HG03095 (cell line): ENCODE measurements around the gene PKNOX1.
"Not testable (repeated sequence)": the region's sequence is repeated elsewhere in the genome, so short reads cannot be mapped to it uniquely, and the experiment has no call there.

Experiments used
- ATAC-seq: cut with Tn5 transposase; IDR thresholded peaks from one replicate; pipeline ENCODE4 v1.9.1; 2021; ENCODE audit warnings: moderate library complexity; ENCODE audit not compliant: unreplicated experiment

The PKNOX1 gene

DNA sequence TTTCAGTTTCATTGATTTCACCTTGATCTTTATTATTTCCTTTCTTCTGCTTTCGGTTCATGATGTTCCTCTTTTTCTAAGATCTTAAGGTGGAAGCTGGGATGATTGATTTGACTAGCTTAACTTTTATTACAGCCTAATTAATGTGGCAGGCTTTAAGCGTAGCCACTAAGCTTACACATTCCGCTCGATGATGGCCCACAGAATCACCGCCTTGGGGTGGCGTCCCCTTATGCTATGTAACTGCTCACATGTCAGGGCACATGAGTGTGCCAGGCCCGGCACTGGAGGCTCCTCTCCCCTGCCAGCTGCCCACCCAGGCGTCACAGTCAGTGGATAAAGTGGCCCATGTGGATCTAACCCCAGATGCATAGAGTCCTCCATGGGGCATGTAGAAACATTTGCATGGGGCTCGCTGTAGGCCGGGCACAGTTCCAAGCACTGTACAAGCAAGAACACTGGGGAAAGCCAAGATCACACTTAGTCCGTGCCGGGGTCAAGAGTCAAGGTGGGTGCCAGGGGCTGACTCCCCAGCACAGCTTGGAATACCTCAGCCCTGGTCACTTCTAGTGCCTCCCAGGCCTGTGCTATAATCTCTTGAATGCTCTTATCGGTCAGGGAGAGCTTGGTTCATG lies 41.7 kb downstream of the PKNOX1 start:
- no peak for ATAC-seq

GRCh38 chr21:43016728-43017127 lies 42.4 kb downstream of the PKNOX1 start:
- ATAC-seq, result no peak

DNA sequence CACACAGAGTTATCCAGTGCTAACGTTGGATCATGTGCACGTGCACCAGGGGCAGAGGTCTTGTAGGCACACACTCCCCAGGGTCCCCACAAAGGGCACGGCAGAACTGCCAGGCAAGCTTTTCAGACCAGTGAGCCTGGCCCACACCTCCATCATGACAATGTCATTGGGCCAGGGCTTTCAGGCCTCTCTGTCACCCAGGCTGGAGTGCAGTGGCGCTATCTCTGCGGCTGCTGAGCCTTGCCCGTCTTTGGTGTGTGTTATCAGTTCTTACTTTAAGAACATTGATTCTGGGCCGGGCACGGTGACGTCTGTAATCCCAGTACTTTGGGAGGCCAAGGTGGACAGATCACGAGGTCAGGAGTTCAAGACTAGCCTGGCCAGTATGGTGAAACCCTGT lies 44.2 kb downstream of the PKNOX1 start:
- no peak for ATAC-seq

DNA sequence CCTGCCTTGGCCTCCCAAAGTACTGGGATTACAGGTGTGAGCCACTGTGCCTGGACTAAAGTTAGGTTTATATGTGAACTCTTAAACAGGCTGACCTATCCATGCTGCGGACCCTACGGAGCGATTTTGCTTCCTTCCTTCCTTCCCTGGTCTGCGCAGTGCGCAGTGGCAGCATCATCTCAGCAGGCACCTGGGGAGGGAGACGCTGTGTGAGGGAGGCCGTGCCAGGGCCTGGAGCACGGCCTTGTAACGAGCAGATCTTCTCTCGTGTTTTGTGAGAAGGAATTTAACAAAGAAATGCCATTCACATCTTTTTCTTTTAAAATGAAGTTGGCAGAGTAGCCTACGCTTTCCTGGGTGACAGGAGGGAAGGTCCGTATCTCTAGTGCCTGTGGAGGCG lies 45.8 kb downstream of the PKNOX1 start:
- ATAC-seq, result no peak

GRCh38 chr21:43020771-43021170 lies 46.4 kb downstream of the PKNOX1 start:
- ATAC-seq, result no peak

DNA sequence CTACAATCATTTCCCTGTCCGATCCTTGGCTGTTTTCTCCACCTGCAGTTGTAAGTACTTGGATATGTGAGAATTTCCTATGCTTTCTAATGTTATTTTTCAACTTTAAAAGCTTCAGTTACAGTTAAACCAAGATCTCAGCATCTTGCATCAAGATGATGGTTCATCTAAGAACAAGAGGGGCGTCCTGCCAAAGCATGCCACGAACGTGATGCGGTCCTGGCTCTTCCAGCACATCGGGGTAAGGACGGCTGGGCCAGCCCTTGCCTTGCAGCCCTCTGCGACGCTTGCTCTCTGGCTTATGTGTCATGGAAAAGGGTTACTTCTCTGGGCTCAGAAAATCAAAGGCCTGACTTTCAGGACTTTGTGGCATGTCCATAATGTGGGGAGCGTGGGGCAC lies 46.8 kb downstream of the PKNOX1 start:
- no peak for ATAC-seq

DNA sequence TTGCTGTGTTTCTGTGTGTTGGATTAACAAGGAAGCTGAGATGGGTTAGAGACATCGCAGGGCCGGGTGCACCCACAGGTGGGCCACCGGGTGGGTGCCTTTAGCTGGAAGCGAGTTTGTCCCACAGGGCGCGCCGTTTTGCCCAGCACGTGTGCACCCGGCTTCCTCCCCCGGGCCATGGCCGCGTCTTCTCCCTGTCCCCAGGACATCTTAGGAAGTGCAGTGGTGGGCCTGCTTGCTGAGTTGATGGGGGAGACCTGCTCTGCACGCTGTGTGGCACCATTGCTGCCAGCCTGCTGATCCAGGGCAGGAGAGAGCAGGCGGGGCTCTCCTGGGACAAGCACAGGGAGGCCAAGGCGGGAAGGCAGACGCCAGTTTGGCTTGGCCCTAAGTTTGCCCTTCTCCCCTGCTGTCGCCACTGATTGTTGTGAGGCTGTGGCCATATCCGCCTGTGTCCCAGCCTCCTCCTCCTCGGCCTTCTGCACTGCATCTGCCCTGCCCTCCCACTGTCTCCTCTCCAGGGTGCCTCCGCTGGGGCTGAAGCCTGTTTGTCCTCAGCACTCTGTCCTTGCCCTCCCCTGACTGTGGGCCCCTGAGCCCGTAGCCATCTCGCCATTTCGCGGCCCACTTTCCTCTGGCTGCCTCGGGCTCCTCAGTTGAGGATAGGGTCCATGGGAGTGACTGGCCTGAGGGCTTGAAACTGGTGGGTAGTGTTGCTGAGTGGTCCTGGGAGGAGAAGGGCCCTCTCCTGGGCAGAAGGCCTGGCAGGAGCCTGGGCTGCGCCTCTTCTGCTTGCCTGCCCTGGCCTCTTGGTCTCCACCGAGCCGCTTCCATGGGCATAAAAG lies 47.6 kb downstream of the PKNOX1 start:
- ATAC-seq, result no peak

GRCh38 chr21:43023175-43023574 lies 48.8 kb downstream of the PKNOX1 start:
- ATAC-seq, result no peak

- ATAC-seq, result no peak
These were observed 50.2 kb downstream of the PKNOX1 start for GRCh38 chr21:43024439-43025136.

DNA sequence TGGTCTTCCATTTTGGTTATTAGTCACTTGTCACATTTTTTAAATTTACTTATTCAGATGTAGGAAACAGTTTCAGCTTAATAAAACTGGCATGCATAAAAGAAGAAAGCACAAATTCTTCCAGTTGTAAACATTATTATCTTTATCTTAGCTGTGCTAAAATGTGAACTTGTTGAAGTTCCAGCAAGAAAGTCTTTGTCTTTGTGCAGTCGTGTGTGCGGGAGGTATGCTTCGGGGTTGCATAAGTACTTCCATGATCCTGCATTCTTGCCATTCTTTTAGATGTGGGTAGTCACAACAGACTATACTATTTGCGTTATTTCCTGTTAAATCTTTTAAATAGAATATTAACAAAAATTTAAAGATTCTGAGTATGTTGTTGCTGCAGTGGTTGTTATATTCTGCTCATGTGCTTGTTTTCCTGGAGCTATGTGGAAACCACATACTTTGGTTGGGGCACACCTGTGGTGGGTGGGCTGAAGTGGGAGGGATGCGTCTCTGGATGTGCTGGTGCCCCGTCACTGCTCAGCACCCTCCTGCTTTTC lies 51.3 kb downstream of the PKNOX1 start:
- no peak for ATAC-seq

DNA sequence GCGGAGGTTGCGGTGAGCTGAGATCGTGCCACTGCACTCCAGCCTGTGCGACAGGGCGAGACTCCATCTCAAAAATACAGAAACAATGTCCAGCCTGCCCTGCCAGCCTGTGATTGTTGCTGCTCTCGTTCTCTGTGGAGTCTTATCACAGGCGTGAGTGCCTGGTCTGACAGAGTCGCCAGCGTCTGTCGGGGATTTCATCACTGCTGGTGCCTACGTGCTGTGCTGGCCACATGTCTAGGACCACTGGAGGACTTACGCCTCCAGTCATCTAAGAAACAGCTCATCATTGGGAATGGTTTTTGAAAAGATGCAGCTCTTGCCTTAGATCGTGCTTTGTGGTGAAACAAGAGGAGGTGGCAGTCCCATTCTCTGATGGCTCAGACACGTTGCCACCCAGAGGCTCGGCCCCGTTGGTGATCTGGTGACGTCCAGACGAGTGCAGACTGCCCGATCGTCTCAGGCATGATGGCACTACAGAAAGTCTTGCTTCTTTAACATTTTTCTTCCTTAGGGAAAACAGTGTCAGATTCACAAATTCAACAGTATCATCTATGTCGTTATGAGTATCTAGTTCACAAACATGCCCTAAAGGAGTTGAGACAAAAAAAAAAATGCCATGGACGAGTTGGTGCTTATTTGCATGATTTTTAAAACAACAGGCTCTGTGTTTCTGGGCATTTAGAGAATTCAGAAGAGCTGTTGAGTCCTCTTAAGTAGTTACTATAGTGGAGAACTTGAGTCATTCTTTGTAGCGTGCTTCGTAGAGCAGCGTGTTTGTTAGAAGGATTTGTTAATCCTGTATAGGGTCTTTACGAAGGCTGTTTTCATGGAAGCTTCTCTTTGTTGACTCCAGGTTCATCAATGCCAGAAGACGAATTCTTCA lies 53.7 kb downstream of the PKNOX1 start:
- no peak for ATAC-seq

GRCh38 chr21:43029785-43030184 lies 55.4 kb downstream of the PKNOX1 start:
- no peak for ATAC-seq

DNA sequence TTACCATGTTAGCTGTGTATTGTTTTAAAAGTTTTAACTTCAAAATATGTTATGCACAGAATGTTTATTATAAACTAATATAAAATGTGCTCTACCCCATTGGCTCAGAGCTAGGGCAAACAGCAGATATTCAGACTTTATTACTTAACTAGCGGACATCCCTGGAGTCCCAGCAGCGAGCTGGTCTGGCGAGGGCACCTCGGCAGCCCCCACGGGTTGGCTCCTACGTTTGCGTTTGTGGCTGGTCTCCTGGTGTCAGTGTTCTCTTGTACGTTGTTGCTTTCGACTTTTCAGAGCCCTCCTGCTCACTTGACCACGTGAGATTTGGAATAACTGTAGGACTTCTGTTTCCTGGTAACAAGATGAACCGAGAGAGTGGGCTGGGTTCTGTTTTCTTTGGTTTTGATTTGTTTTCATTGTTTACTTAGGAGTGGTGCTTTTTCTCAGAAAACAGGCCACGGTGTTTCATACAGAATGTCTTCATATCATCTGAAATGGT lies 56.8 kb downstream of the PKNOX1 start:
- ATAC-seq, result no peak

- no peak for ATAC-seq
These were observed 59.7 kb downstream of the PKNOX1 start for GRCh38 chr21:43034101-43034500.

DNA sequence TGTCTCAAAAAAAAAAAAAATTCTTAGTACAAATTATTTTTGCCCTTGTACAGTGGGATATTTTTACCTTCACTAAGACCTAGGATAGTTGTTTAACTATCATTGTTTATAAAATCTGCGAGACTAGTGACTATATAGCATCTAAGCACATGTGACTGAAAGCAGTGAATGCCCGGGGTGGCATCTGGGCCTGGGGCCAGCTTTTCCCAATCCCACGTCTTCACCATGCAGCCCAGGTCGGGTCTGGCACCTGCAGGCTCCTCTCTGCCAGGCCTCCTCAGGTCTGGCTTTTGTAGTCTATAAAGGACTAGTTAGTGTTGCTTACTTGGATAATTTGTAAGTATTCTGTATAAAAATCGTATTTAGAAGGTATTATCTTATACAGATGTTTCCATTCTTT lies 60.5 kb downstream of the PKNOX1 start:
- ATAC-seq, result no peak

GRCh38 chr21:43036889-43037288 lies 62.5 kb downstream of the PKNOX1 start:
- ATAC-seq, result not testable (repeated sequence)

DNA sequence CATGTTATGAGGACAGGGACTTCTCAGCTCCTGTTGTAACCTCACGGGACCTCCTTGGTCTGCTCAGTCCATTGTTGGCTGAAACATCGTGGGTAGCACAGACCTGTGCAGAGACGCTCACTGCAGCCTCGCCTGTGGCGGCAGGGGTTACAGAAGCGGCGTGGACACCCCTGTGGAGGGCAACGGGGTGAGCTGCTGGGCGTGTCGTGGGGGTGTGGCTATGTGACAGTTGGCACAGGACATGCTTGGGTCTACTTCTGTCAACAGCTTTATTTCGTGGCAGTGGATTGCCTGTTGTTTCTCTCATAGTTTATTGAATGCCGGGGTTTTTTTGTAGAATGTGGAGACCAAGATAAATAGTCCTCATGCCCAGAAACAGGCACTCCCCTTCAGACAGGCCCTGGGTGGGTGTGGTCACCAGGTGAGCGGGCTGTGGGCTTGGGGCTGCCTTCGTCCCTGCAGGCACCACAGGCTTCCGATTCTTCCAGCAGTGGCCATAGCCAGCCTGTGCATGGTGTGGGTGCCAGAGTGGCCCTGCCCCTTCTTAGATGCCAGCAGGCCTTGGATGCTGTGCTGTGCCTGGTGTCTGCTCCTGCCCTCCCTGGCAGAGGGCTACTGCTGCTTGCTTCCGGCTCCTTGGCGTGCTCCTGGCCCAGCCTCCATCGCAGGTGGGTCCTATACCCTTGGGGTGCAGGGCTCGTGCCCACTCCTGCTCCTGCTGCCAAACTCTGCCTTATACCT lies 63.7 kb downstream of the PKNOX1 start:
- ATAC-seq, result not testable (repeated sequence)

- ATAC-seq, result not testable (repeated sequence)
These were observed 64.3 kb downstream of the PKNOX1 start for GRCh38 chr21:43038659-43039044.

GRCh38 chr21:43042169-43042568 lies 67.8 kb downstream of the PKNOX1 start:
- not testable (repeated sequence) for ATAC-seq

DNA sequence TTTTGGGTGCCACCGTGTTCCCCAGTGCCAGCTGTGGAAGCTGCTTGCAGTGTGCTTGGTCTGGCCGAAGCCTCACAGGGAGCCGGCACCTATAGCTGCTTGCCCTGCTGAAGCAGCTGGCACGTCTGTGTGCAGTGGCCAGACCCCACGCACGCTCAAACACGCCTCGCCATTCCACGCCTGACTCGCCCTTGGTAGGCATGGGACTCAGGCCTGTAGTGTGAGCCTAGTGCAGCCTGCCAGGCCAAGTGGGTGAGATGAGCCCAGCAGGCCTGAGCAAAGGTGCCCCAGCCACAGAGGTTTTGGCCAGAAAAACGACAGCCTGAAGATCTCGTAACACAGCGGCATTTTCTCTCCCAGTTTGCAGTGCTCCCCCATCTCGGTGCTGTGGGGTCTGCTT lies 68.9 kb downstream of the PKNOX1 start:
- not testable (repeated sequence) for ATAC-seq
